Esophagus muscularis mucosa (tissue), 4 donors: ENCODE data around the gene HBS1L. TPM values are rescaled to one million over a fixed set of nuclear protein-coding genes. Genes with fewer than 3 reads are reported as not detected.

Experiments
- DNase-seq: peaks from one replicate; pipeline ENCODE4 v3.0.0-alpha.2; 2017; ENCODE audit errors: extremely low spot score
- H3K27ac ChIP-seq, 4 donors: fragments of 200-600 bp; sonication (generic); replicated peaks in 1 of 4; 1 replicate in 3 of 4; 2 replicates in 1 of 4; pipeline ENCODE4 v1.5.1; 2016 to 2019; ENCODE audit warnings: mild to moderate bottlenecking in 1 of 4
- H3K27me3 ChIP-seq, 4 donors: fragments of 200-600 bp; sonication (generic); one replicate each; pipeline versions ENCODE4 v1.5.1 to v1.6.0; 2016 to 2019
- H3K36me3 ChIP-seq, 4 donors: fragments of 200-600 bp; sonication (generic); one replicate each; pipeline ENCODE4 v1.5.1; 2016 to 2019
- H3K4me1 ChIP-seq, 4 donors: fragments of 200-600 bp; sonication (generic); one replicate each; pipeline ENCODE4 v1.5.1; 2016 to 2019
- H3K4me3 ChIP-seq, 4 donors: fragments of 200-600 bp; sonication (generic); 1 replicate in 2 of 4; 2 replicates in 2 of 4; pipeline ENCODE4 v1.5.1; 2016 to 2019; ENCODE audit warnings: mild to moderate bottlenecking in 4 of 4, moderate library complexity in 1 of 4
- H3K9me3 ChIP-seq, 4 donors: fragments of 200-600 bp; sonication (generic); 1 replicate in 3 of 4; 2 replicates in 1 of 4; pipeline ENCODE4 v1.5.1; 2016 to 2019
- EP300 ChIP-seq: sonication (generic); formaldehyde crosslinking; IDR thresholded peaks from one replicate; pipeline ENCODE4 v1.6.1; 2017; ENCODE audit warnings: antibody characterized with exemption
- POLR2A ChIP-seq: fragments of 450-650 bp; IDR thresholded peaks from one replicate; pipeline ENCODE4 v1.6.1; 2017; ENCODE audit warnings: antibody characterized with exemption, moderate library complexity, mild to moderate bottlenecking, low read depth
- POLR2AphosphoS5 ChIP-seq, 2 donors: sonication (generic); formaldehyde crosslinking; IDR thresholded peaks; one replicate each; pipeline ENCODE4 v1.6.1; 2017; ENCODE audit warnings: antibody characterized with exemption in 2 of 2
- WGBS: methylation state at CpG from one replicate; pipeline ENCODE4 v1.1.5; 2018; 5-methylcytosine and 5-hydroxymethylcytosine counted together
- intact Hi-C: fragments of 100-400 bp; cut with DNase I; formaldehyde crosslinking; loops from one replicate; pipeline ENCODE4 v1.15.1; 2023
- total RNA-seq, 4 donors: library from RNA; depleted of rRNA; stranded (reverse); fragments of >200 nt; gene quantifications; one replicate each; pipeline versions ENCODE4 v1.1.0 to v1.2.1, GENCODE V29; 2016
- TF ChIP-seq, protein P1 (sequence below), 3 experiments: fragments of 200-600 bp in 2 of 3; fragments of 450-650 bp in 1 of 3; sonication (generic) in 2 of 3; IDR thresholded peaks; one replicate each; pipeline ENCODE4 v1.5.1; 2017 to 2019; ENCODE audit warnings: antibody characterized with exemption in 3 of 3, mild to moderate bottlenecking in 2 of 3, moderate library complexity in 1 of 3

Gene HBS1L
- total RNA-seq, 4 donors from 2014 or later, result 52.0 to 81.4 (median 58.2) TPM

DNA sequence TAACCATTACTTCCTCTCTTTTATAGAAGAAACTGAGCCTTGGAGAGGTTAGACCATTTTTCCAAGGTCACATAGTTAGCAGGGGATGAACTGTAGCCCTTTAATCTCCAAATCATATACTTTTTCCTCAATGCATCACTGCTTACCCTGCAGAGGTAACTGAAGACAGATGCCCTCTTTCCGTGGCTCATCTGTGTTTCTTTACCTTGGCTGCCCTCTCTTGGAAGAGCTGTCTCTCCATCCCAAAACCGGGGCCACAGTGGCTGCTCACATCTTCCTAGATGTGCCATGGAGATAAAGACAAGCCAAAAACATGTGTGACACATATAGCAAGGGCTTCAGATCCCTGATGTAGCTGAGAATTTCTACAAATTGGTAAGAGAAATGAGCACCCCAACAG lies 104.1 kb downstream of the HBS1L start:
- Histone ChIP-seq H3K9me3 (no peaks in the 10 kb centered on the region), H3K4me1 (no peaks in the 10 kb centered on the region), H3K27me3 (no peaks in the 10 kb centered on the region), H3K36me3 (no peaks in the 10 kb centered on the region), H3K4me3 (no peak overlapping the region), H3K27ac (no peak overlapping the region)
- 68% methylated on average over 2 of the region's 2 CpGs for whole genome bisulfite sequencing
- TF ChIP-seq POLR2AphosphoS5 (IDR thresholded peaks at IDR 0.05) (no peak), EP300 (no peak)
- TF ChIP-seq, protein P1, sequence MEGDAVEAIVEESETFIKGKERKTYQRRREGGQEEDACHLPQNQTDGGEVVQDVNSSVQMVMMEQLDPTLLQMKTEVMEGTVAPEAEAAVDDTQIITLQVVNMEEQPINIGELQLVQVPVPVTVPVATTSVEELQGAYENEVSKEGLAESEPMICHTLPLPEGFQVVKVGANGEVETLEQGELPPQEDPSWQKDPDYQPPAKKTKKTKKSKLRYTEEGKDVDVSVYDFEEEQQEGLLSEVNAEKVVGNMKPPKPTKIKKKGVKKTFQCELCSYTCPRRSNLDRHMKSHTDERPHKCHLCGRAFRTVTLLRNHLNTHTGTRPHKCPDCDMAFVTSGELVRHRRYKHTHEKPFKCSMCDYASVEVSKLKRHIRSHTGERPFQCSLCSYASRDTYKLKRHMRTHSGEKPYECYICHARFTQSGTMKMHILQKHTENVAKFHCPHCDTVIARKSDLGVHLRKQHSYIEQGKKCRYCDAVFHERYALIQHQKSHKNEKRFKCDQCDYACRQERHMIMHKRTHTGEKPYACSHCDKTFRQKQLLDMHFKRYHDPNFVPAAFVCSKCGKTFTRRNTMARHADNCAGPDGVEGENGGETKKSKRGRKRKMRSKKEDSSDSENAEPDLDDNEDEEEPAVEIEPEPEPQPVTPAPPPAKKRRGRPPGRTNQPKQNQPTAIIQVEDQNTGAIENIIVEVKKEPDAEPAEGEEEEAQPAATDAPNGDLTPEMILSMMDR (IDR thresholded peaks at IDR 0.05), result no peak
- intact Hi-C loops, result no loop called here
- no peak for DNase-seq

DNA sequence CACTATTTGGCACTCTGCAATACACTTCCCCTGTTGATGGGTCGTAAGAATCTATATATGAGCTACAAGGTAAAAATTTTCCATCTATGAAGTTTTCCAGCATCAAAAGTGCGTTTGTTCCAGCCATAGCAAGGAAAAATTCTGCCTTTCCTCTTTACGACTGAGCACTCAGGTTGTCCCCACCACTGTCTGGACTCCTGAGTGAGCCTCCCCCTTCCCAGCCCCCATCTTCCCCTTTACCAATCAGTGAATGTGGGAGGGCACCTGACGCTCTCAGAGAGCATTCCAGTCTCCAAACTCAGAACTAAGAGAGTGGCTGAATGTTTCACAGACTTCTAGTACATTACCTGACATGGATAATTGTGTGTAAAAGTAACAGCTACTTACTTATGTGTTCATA lies 104.7 kb downstream of the HBS1L start, which contains the start of gene ALDH8A1:
TSS of gene ALDH8A1 (minus strand) at position 175 of the 400 bp plus-strand sequence. CDS start at position 127, 48 bp downstream.
- Histone ChIP-seq H3K27me3 (no peaks in the 10 kb centered on the region), H3K4me1 (no peaks in the 10 kb centered on the region), H3K36me3 (no peaks in the 10 kb centered on the region), H3K27ac (no peak within 1 kb of the TSS), H3K4me3 (no peak within 1 kb of the TSS), H3K9me3 (no peaks in the 10 kb centered on the region)
- TF ChIP-seq POLR2AphosphoS5 (IDR thresholded peaks at IDR 0.05) (no peak), EP300 (no peak), POLR2A (no peak)
- TF ChIP-seq, protein P1 (IDR thresholded peaks at IDR 0.05), result no peak
- no peak for DNase-seq
- WGBS, result 86% methylated on average over 4 of the region's 4 CpGs
- intact Hi-C loops, result no loop called here

DNA sequence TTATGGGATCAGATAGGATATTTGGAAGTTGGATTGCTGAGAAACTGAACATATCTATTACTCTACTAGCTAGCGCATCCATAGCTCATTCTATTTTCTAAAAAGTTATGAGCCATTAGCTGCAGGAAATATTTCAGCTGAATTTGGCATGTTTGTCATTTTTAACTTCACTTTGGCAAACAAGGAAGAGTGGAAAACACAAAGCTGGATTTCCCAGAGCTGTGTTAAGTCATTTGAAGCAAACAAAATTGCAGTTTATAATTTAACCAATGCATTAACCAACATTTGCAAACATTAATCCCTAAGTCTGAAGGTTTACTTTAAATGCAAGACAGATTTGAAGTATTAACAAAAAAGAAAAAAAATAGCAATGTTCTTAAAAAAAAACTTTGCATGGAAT lies 105.9 kb downstream of the HBS1L start:
- Histone ChIP-seq H3K27ac (no peak overlapping the region), H3K4me1 (no peaks in the 10 kb centered on the region), H3K9me3 (no peaks in the 10 kb centered on the region), H3K4me3 (no peak overlapping the region), H3K27me3 (no peaks in the 10 kb centered on the region), H3K36me3 (no peaks in the 10 kb centered on the region)
- 93% methylated on average over 1 of the region's 1 CpG for WGBS
- TF ChIP-seq EP300, result no peak
- TF ChIP-seq POLR2A, result no peak
- DNase-seq, result no peak
- intact Hi-C loops, result no loop called here

DNA sequence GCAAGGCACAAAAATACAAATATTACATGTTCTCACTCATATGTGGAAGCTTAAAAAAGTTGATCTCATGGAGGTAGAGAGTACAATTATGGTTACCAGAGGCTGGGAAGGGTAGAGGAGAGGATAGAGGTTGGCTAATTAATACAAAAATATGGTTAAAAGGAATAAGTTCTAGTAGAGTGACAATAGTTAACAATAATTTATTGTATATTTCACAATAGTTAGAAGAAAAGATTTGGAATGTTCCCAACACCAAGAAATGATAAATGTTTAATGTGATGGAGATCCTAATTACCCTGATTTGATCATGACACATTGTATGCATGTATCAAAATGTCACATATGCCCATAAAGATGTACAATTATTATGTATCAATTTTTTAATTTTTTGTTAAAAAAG lies 106.5 kb downstream of the HBS1L start:
- no peaks in the 10 kb centered on the region for H3K36me3 ChIP-seq
- H3K27me3 ChIP-seq, result no peaks in the 10 kb centered on the region
- H3K9me3 ChIP-seq, result no peaks in the 10 kb centered on the region
- no peak for TF ChIP-seq EP300
- intact Hi-C loops, result no loop called here
- H3K4me3 ChIP-seq, result no peak overlapping the region
- H3K4me1 ChIP-seq, result no peaks in the 10 kb centered on the region
- no peak overlapping the region for H3K27ac ChIP-seq
- DNase-seq, result no peak

DNA sequence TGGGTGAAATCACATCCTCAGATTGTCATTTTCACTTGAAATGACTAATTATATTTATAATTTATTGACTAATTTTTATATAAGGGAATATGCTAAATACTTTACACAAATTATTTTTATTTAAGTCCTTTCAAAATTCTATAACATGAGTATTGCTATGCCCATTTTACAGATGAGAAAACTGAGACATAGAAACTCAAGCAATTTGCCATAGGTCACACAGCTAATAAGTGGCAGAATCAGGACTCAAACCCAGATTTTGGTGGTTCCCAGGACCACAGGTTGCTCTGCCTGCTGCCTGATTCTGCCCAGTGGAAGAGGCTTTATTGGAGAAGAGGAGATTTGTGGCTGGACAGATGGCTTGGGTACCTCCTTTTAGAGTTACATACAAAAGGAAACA lies 109.6 kb downstream of the HBS1L start:
- Histone ChIP-seq H3K27ac (no peak overlapping the region), H3K4me3 (no peak overlapping the region), H3K27me3 (no peaks in the 10 kb centered on the region), H3K4me1 (peaks cover 0 to 5% (median 1%) of the 10 kb centered on the region in 4 donors), H3K9me3 (no peaks in the 10 kb centered on the region), H3K36me3 (peaks cover 0 to 4% (median 0%) of the 10 kb centered on the region in 4 donors)
- intact Hi-C loops, result no loop called here
- TF ChIP-seq EP300, result no peak
- TF ChIP-seq, protein P1 (IDR thresholded peaks at IDR 0.05), result no peak
- TF ChIP-seq POLR2A, result no peak
- no peak for TF ChIP-seq POLR2AphosphoS5 (IDR thresholded peaks at IDR 0.05)
- no peak for DNase-seq

DNA sequence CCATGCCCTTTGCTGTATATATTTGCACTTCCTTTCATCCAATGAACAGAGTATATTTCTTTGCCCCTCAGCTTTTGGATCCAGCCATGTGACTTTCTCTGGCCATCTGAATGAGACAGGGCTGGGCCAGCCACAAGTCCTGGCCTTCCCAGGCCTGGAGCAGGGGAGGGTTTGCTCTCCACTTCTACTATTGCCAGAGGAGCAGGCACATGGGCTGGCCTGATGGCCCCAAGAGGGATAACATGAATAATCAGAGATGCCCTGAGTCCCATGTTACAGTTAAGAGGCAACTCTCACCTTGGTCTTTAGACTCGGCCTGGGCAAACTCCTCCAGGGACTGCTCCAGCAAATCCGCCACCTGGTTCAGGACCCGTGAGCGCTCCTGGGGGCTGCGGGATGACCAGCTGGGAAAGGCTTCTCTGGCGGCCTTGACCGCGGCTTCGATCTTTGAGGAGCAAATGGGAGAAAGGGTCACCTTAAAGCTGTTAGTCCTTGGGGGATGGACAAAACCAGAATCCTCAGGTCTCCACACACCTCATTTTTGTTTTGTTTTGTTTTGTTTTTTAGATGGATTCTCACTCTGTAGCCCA lies 111.0 kb downstream of the HBS1L start:
- peaks cover 0 to 4% (median 0%) of the 10 kb centered on the region in 4 donors for H3K36me3 ChIP-seq
- no peaks in the 10 kb centered on the region for H3K27me3 ChIP-seq
- TF ChIP-seq POLR2A (no peak), EP300 (no peak), POLR2AphosphoS5 (IDR thresholded peaks at IDR 0.05) (no peak)
- TF ChIP-seq, protein P1 (IDR thresholded peaks at IDR 0.05), result no peak
- WGBS, result 93% methylated on average over 9 of the region's 9 CpGs
- H3K27ac ChIP-seq, result no peak overlapping the region
- peaks cover 0 to 5% (median 1%) of the 10 kb centered on the region in 4 donors for H3K4me1 ChIP-seq
- H3K4me3 ChIP-seq, result no peak overlapping the region
- intact Hi-C loops, result loop anchor here (5.0 kb wide), 2 partner anchors 301 to 786 kb away; no protein-coding TSS in a partner anchor
- H3K9me3 ChIP-seq, result no peaks in the 10 kb centered on the region
- peak; percentile 50 for DNase-seq
